Suprapubic skin (tissue), 3 donors: ENCODE data around the gene SMPD3.

Experiments
- CTCF ChIP-seq, 2 donors: fragments of 200-600 bp in 1 of 2; fragments of 450-650 bp in 1 of 2; sonication (generic) in 1 of 2; IDR thresholded peaks; one replicate each; pipeline ENCODE4 v1.5.1; 2016 to 2019; ENCODE audit warnings: antibody characterized with exemption in 2 of 2, mild to moderate bottlenecking in 1 of 2, moderate library complexity in 1 of 2
- POLR2AphosphoS5 ChIP-seq, 3 donors: sonication (generic); formaldehyde crosslinking; IDR thresholded peaks; one replicate each; pipeline ENCODE4 v1.6.1; 2017; ENCODE audit warnings: antibody characterized with exemption in 3 of 3

DNA sequence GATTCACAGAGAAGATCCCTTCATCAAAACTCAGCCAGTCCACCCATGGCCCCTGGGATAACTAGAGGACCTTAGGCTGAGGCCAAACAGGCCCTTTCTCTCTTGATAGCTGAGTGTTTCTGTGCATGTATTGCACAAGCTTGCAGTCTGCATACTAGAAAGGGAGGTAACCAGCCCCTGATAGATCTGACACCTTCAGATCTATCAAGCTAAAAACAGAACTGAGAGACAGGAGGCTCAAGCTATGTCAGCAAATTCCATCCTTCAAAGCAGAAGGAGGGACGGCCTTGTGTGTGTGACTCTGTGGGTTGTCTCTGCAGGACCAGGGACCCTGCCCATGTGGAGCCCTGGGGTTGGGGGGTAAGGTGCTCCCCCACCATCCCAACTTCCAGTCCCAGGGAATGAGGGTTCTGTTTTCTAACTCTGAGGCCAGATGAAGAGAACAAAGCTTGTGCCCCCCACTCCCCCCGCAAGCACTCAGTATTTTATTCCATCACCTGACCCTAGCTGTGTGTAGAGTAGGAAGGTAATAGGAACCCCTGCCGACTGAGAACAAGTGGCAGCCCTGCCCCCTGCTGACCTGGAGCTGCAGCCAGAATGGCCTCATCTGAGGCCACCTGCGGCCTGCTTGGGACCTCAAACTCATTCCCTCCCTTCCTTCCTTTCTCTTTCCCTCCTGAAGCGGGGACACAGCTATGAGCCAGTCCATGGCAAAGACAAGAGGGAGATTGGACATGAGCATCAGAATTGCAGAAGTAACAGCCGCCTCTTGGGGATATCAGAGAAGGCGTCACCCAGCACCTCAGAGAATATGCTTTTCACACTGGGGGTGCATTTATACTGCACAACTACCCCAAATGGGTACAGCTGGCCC lies 63.8 kb downstream of the SMPD3 start:
- TF ChIP-seq CTCF (IDR thresholded peaks at IDR 0.05) (no peak), POLR2AphosphoS5 (IDR thresholded peaks at IDR 0.05) (no peak)
